Fibroblast of pulmonary artery (primary cell): ENCODE measurements around the gene GAGE12C.
"Not testable (repeated sequence)": the region's sequence is repeated elsewhere in the genome, so short reads cannot be mapped to it uniquely, and the experiment has no call there.

Experiments
- DNase-seq: peaks from one replicate; pipeline ENCODE4 v3.0.0-alpha.2; 2010; ENCODE audit warnings: low read depth
- H3K4me3 ChIP-seq: replicated peaks from 2 replicates; pipeline ENCODE4 v1.5.1; 2011; ENCODE audit warnings: low read depth, mild to moderate bottlenecking, control low read depth, low read length, moderate library complexity

The GAGE12C gene

GRCh38 chrX:49531877-49532276 lies at the start of gene GAGE12C:
Gene GAGE12C, plus strand, starts transcription at chrX:49532177. Its CDS starts 1,155 bp downstream, at chrX:49533332.
- not testable (repeated sequence) for DNase-seq, H3K4me3 ChIP-seq

GRCh38 chrX:49541433-49541832 lies 9.5 kb downstream of the GAGE12C start, which contains the start of gene GAGE12D:
Gene GAGE12D, plus strand, starts transcription at chrX:49541733. Its CDS starts 1,155 bp downstream, at chrX:49542888.
- not testable (repeated sequence) for H3K4me3 ChIP-seq, DNase-seq

GRCh38 chrX:49550989-49551388 lies 19.0 kb downstream of the GAGE12C start, which contains the start of gene GAGE12E:
Gene GAGE12E, plus strand, starts transcription at chrX:49551289. Its CDS starts 1,155 bp downstream, at chrX:49552444.
- H3K4me3 ChIP-seq: not testable (repeated sequence)

GRCh38 chrX:49560542-49560941 lies 28.6 kb downstream of the GAGE12C start, which contains the start of gene GAGE12F:
Gene GAGE12F, plus strand, starts transcription at chrX:49560842. Its CDS starts 1,155 bp downstream, at chrX:49561997.
- H3K4me3 ChIP-seq, DNase-seq: not testable (repeated sequence)

More at GRCh38 chrX:49550989-49551388, 19.0 kb downstream of the GAGE12C start, which contains the start of gene GAGE12E:
- not testable (repeated sequence) for DNase-seq

GRCh38 chrX:49568728-49569127 lies 36.8 kb downstream of the GAGE12C start:
- not testable (repeated sequence) for H3K4me3 ChIP-seq, DNase-seq

GRCh38 chrX:49569152-49569551 lies 37.2 kb downstream of the GAGE12C start:
- DNase-seq, H3K4me3 ChIP-seq: not testable (repeated sequence)

- not testable (repeated sequence) for H3K4me3 ChIP-seq, DNase-seq
Observed at GRCh38 chrX:49570100-49570499, 38.1 kb downstream of the GAGE12C start, which contains the start of gene GAGE12G. Gene GAGE12G, plus strand, starts transcription at chrX:49570400. Its CDS starts 1,155 bp downstream, at chrX:49571555.

GRCh38 chrX:49579649-49580048 lies 47.7 kb downstream of the GAGE12C start, which contains the start of gene GAGE12H:
Gene GAGE12H, plus strand, starts transcription at chrX:49579949. Its CDS starts 1,155 bp downstream, at chrX:49581104.
- H3K4me3 ChIP-seq, DNase-seq: not testable (repeated sequence)
